ENCODE results near the gene ATG5. TPM values are rescaled to one million over a fixed set of nuclear protein-coding genes. Genes with fewer than 3 reads are reported as not detected.

ATG5 gene
- total RNA-seq, 1 donor from 2014 or later: 39.3 TPM

DNA sequence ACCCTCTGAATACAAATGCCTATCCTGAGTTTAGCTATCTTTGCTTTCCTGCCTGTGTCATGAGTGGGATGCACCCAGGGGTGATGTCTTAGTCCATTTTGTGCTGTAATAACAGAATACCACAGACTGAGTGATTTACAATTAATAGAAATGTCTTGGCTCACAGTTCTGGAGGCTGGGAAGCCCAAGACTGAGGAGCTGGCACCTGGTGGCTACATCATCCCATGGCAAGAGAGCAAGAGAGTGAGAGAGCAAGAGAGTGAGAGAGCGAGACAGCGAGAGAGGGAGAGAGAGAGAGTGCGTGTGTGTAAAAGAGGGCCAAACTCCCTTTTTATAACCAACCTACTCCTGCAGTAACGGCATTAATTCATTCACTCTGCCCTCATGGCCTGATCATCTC, 162.6 kb downstream of the ATG5 start:
- no peaks in the 10 kb centered on the region for H3K9me3 Mint-ChIP-seq (ENCODE audit: unreplicated experiment)
- no peaks in the 10 kb centered on the region for H3K79me2 ChIP-seq (ENCODE audit: insufficient read depth, low read length)
- no peaks in the 10 kb centered on the region for H3K36me3 ChIP-seq (ENCODE audit: insufficient read depth, low read length)
- H3K4me1 Mint-ChIP-seq (ENCODE audit: low read depth, unreplicated experiment): peaks cover 36% of the 10 kb centered on the region
- no peak overlapping the region for H3K4me3 Mint-ChIP-seq (ENCODE audit: unreplicated experiment)
- H3K4me2 ChIP-seq (ENCODE audit: low read length): peak overlapping the region; percentile 47
- H3K27me3 ChIP-seq (ENCODE audit: insufficient read depth, low read length): no peaks in the 10 kb centered on the region
- no peak overlapping the region for H3K27ac ChIP-seq (ENCODE audit: low read depth, low read length)
- DNase-seq (ENCODE audit: low read depth): peak; percentile 56
- peak overlapping the region; percentile 49 for H3K27ac Mint-ChIP-seq (ENCODE audit: unreplicated experiment)
- TF ChIP-seq EZH2 (IDR thresholded peaks at IDR 0.05; ENCODE audit: insufficient read depth, low read length): no peak
- TF ChIP-seq, protein P1, sequence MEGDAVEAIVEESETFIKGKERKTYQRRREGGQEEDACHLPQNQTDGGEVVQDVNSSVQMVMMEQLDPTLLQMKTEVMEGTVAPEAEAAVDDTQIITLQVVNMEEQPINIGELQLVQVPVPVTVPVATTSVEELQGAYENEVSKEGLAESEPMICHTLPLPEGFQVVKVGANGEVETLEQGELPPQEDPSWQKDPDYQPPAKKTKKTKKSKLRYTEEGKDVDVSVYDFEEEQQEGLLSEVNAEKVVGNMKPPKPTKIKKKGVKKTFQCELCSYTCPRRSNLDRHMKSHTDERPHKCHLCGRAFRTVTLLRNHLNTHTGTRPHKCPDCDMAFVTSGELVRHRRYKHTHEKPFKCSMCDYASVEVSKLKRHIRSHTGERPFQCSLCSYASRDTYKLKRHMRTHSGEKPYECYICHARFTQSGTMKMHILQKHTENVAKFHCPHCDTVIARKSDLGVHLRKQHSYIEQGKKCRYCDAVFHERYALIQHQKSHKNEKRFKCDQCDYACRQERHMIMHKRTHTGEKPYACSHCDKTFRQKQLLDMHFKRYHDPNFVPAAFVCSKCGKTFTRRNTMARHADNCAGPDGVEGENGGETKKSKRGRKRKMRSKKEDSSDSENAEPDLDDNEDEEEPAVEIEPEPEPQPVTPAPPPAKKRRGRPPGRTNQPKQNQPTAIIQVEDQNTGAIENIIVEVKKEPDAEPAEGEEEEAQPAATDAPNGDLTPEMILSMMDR (IDR thresholded peaks at IDR 0.05; ENCODE audit: insufficient read depth, low read depth, low read length): no peak
- no peak overlapping the region for H2AFZ ChIP-seq (ENCODE audit: low read depth, low read length)
- no peaks in the 10 kb centered on the region for H3K9me3 ChIP-seq (ENCODE audit: insufficient read depth, low read depth, low read length)
- H3K4me3 ChIP-seq (ENCODE audit: insufficient read depth, low read depth, low read length): no peak overlapping the region
- H3K9ac ChIP-seq (ENCODE audit: low read length): no peak overlapping the region
- H3K36me3 Mint-ChIP-seq (ENCODE audit: low read depth, unreplicated experiment): peaks cover 2% of the 10 kb centered on the region
- peaks cover 5% of the 10 kb centered on the region for H3K27me3 Mint-ChIP-seq (ENCODE audit: low read depth, unreplicated experiment)
- FAIRE-seq: no peak
- peaks cover 44% of the 10 kb centered on the region for H3K4me1 ChIP-seq (ENCODE audit: insufficient read depth, low read length)
- H4K20me1 ChIP-seq (ENCODE audit: insufficient read depth, low read length): no peaks in the 10 kb centered on the region

DNA sequence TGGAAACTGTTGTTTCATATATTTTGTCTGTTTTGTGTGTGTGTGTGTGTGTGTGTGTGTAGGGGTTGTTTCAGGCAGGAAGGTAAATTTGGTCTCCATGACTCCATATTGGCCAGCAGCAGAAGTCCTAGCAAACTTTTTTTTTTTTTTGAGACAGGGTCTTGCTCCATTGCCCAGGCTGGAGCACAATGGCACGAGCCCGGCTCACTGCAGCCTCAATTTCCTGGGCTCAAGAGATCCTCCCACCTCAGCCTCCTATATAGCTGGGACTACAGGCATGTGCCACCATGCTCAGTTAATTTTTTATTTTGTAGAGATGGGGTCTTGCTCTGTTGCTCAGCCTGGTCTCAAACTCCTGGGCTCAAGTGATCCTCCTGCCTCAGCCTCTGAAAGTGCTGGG, 163.7 kb downstream of the ATG5 start:
- no peak overlapping the region for H3K27ac ChIP-seq (ENCODE audit: low read depth, low read length)
- H2AFZ ChIP-seq (ENCODE audit: low read depth, low read length): no peak overlapping the region
- DNase-seq (ENCODE audit: low read depth) (no peak), FAIRE-seq (peak; percentile 5)
- no peaks in the 10 kb centered on the region for H4K20me1 ChIP-seq (ENCODE audit: insufficient read depth, low read length)
- H3K4me3 Mint-ChIP-seq (ENCODE audit: unreplicated experiment): no peak overlapping the region
- peaks cover 44% of the 10 kb centered on the region for H3K4me1 ChIP-seq (ENCODE audit: insufficient read depth, low read length)
- H3K36me3 ChIP-seq (ENCODE audit: insufficient read depth, low read length): no peaks in the 10 kb centered on the region
- peaks cover 2% of the 10 kb centered on the region for H3K36me3 Mint-ChIP-seq (ENCODE audit: low read depth, unreplicated experiment)
- H3K9ac ChIP-seq (ENCODE audit: low read length): no peak overlapping the region
- H3K4me2 ChIP-seq (ENCODE audit: low read length): no peak overlapping the region
- H3K79me2 ChIP-seq (ENCODE audit: insufficient read depth, low read length): no peaks in the 10 kb centered on the region
- H3K27me3 Mint-ChIP-seq (ENCODE audit: low read depth, unreplicated experiment): peaks cover 5% of the 10 kb centered on the region
- H3K4me1 Mint-ChIP-seq (ENCODE audit: low read depth, unreplicated experiment): peaks cover 36% of the 10 kb centered on the region
- H3K27me3 ChIP-seq (ENCODE audit: insufficient read depth, low read length): no peaks in the 10 kb centered on the region
- TF ChIP-seq, protein P1 (IDR thresholded peaks at IDR 0.05; ENCODE audit: insufficient read depth, low read depth, low read length): no peak
- TF ChIP-seq EZH2 (IDR thresholded peaks at IDR 0.05; ENCODE audit: insufficient read depth, low read length): no peak
- H3K27ac Mint-ChIP-seq (ENCODE audit: unreplicated experiment): no peak overlapping the region
- H3K9me3 Mint-ChIP-seq (ENCODE audit: unreplicated experiment): no peaks in the 10 kb centered on the region
- no peak overlapping the region for H3K4me3 ChIP-seq (ENCODE audit: insufficient read depth, low read depth, low read length)
- no peaks in the 10 kb centered on the region for H3K9me3 ChIP-seq (ENCODE audit: insufficient read depth, low read depth, low read length)

DNA sequence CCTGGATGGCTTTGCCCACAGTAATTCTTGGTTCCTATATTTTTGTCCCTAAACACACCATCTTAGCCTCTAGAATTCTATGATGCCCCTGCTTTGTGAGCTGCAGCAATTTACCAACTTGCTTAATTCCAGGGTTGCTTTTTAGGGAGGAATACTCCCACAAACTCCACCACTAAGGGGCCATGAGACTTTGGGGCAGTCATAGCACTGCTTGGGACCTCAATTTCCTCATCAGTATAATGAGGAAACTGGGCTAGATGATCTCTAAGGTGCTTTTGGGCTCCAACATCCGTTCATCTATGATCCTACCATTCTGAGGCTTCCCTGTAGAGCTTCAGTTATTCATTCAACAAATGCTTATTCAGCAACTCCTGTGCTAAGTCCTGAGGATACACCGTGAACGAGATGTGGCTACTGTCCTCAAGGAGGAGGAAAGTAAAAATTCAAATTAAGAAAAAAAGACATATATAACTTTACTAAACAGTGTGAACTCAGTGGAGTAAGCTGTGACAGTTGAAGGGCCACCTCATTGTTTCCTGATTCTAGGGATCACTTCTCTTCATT, 164.2 kb downstream of the ATG5 start:
- H3K27me3 ChIP-seq (ENCODE audit: insufficient read depth, low read length): no peaks in the 10 kb centered on the region
- peaks cover 44% of the 10 kb centered on the region for H3K4me1 ChIP-seq (ENCODE audit: insufficient read depth, low read length)
- Mint-ChIP-seq H3K27ac (ENCODE audit: unreplicated experiment) (no peak overlapping the region), H3K9me3 (ENCODE audit: unreplicated experiment) (no peaks in the 10 kb centered on the region), H3K4me3 (ENCODE audit: unreplicated experiment) (no peak overlapping the region), H3K27me3 (ENCODE audit: low read depth, unreplicated experiment) (peaks cover 5% of the 10 kb centered on the region), H3K36me3 (ENCODE audit: low read depth, unreplicated experiment) (peaks cover 2% of the 10 kb centered on the region), H3K4me1 (ENCODE audit: low read depth, unreplicated experiment) (peaks cover 36% of the 10 kb centered on the region)
- H4K20me1 ChIP-seq (ENCODE audit: insufficient read depth, low read length): no peaks in the 10 kb centered on the region
- H3K4me3 ChIP-seq (ENCODE audit: insufficient read depth, low read depth, low read length): no peak overlapping the region
- H3K36me3 ChIP-seq (ENCODE audit: insufficient read depth, low read length): no peaks in the 10 kb centered on the region
- H3K79me2 ChIP-seq (ENCODE audit: insufficient read depth, low read length): no peaks in the 10 kb centered on the region
- FAIRE-seq (no peak), DNase-seq (ENCODE audit: low read depth) (no peak)
- H3K9me3 ChIP-seq (ENCODE audit: insufficient read depth, low read depth, low read length): no peaks in the 10 kb centered on the region
- TF ChIP-seq EZH2 (IDR thresholded peaks at IDR 0.05; ENCODE audit: insufficient read depth, low read length): no peak
- TF ChIP-seq, protein P1 (IDR thresholded peaks at IDR 0.05; ENCODE audit: insufficient read depth, low read depth, low read length): no peak
- H3K4me2 ChIP-seq (ENCODE audit: low read length): no peak overlapping the region
- H2AFZ ChIP-seq (ENCODE audit: low read depth, low read length): no peak overlapping the region
- H3K9ac ChIP-seq (ENCODE audit: low read length): no peak overlapping the region
- H3K27ac ChIP-seq (ENCODE audit: low read depth, low read length): no peak overlapping the region
